Brain microvascular endothelial cell (primary cell): ENCODE measurements around the gene NODAL.

Experiments used
- DNase-seq: peaks from one replicate; pipeline ENCODE4 v3.0.0-alpha.2; 2020
- H3K27ac ChIP-seq: fragments of 250-450 bp; sonication (Bioruptor Pico); 2 replicates; pipeline ENCODE4 v1.5.1; 2020; ENCODE audit warnings: mild to moderate bottlenecking, moderate library complexity
- H3K27me3 ChIP-seq: fragments of 250-450 bp; sonication (Bioruptor Pico); replicated peaks from 2 replicates; pipeline ENCODE4 v1.5.1; 2020; ENCODE audit warnings: mild to moderate bottlenecking
- H3K36me3 ChIP-seq: fragments of 250-450 bp; sonication (Bioruptor Pico); replicated peaks from 2 replicates; pipeline ENCODE4 v1.5.1; 2020; ENCODE audit warnings: mild to moderate bottlenecking
- H3K4me3 ChIP-seq: 2 replicates; pipeline ENCODE4 v1.5.1; 2011; ENCODE audit warnings: low read depth, mild to moderate bottlenecking, control low read depth, low read length, moderate library complexity
- in situ Hi-C: cut with HindIII; loops from 2 replicates; pipeline ENCODE4 v1.10.0; 2017; ENCODE audit warnings: low sequenced_read_pairs, low pct_ligation_motif_present
- TF ChIP-seq, protein P1 (sequence below): IDR thresholded peaks from 2 replicates; pipeline ENCODE4 v1.5.1; 2011; ENCODE audit warnings: low read depth, mild to moderate bottlenecking, moderate library complexity, low read length, control low read depth, inconsistent platforms; ENCODE audit errors: missing control alignments

Gene NODAL

DNA sequence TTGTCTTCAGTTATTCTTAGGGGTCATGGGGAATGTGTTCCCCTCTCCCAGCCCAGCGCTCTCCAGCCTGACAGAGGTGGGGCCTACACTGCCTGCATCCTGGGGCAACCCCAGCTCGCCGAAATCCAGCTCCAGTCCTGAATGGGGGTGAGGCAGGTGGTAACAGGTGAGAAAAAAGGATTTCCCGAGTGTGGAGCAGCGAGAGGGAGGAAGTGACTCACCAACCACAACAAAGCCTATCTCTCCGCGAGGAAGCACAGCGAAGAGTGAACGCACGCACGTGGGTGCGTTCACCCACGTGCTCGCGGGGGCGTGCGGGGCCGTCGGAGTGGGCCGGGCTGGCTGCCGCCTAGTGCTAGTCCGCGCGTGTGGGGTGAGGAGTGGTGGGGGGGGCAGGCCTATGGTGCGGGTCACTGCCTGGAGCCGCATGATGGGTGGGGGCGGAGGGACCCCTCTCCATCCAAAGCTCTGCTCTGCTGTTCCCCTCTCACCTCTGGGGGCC lies 36.2 kb upstream of the NODAL start:
- no peak overlapping the region for H3K27ac ChIP-seq

DNA sequence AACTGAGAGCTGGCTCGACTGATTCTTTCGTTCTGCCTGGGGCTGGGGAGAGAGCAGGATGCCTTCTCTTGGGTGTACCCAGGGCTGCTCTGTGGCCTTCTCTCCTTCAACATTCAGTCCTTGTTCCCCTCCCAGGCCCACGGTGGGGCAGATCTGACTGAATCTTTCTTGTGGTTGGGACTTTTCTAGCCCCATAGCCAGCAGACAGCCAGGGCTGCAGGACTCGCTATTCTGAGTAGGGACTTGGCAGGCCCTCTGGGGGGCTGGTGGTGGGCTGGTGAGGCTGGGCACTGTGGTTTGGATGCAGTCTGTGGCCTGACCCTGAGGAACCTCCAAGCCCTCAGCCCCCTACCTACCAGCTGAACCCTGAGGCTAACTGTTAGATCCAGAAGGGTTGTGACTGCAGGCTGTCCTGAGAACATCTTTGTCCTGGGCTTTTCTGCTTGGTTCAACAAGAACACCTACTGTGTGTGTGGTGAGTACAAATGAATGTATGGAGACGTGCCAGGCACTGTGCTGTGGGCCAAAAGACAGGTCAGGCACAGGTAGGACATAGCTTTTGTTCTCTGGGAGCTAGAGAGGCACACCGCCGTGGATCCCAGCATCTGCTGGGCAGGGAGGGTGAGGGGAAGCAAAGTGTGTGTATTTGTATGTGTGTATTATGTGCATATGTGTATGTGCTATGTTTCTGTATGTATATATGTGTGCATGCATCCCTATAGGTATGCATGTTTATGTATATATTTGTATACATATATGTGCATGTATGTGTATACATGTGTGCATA lies 35.0 kb upstream of the NODAL start:
- Histone ChIP-seq H3K36me3 (no peaks in the 10 kb centered on the region), H3K4me3 (no peak overlapping the region), H3K27me3 (no peaks in the 10 kb centered on the region), H3K27ac (no peak overlapping the region)
- in situ Hi-C loops: no loop called here
- TF ChIP-seq, protein P1, sequence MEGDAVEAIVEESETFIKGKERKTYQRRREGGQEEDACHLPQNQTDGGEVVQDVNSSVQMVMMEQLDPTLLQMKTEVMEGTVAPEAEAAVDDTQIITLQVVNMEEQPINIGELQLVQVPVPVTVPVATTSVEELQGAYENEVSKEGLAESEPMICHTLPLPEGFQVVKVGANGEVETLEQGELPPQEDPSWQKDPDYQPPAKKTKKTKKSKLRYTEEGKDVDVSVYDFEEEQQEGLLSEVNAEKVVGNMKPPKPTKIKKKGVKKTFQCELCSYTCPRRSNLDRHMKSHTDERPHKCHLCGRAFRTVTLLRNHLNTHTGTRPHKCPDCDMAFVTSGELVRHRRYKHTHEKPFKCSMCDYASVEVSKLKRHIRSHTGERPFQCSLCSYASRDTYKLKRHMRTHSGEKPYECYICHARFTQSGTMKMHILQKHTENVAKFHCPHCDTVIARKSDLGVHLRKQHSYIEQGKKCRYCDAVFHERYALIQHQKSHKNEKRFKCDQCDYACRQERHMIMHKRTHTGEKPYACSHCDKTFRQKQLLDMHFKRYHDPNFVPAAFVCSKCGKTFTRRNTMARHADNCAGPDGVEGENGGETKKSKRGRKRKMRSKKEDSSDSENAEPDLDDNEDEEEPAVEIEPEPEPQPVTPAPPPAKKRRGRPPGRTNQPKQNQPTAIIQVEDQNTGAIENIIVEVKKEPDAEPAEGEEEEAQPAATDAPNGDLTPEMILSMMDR: no peak
- no peak for DNase-seq

More for the DNA sequence above, 36.2 kb upstream of the NODAL start:
- DNase-seq: no peak
- peak overlapping the region; percentile 54 for H3K4me3 ChIP-seq
- H3K36me3 ChIP-seq: no peaks in the 10 kb centered on the region
- no peaks in the 10 kb centered on the region for H3K27me3 ChIP-seq
- TF ChIP-seq, protein P1: no peak
- in situ Hi-C loops: no loop called here

DNA sequence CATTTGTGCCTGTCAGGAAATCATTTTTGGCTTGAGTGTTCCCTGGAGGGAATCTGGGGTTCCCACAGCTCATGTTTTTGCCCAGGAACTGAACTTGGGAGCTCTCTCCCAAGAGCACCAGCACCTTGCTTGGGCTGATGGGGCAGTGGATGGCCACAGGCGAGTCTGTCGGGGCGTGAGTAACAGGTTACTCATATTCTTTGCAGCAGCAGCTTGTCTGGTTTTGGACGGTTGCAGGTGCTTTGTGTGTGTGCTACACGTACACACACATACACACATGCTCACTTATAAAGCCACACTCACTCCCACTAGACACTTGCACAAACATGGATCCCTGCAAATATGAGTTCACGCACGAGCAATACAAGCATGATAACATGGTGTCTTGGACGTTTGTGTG lies 34.2 kb upstream of the NODAL start:
- in situ Hi-C loops: no loop called here

DNA sequence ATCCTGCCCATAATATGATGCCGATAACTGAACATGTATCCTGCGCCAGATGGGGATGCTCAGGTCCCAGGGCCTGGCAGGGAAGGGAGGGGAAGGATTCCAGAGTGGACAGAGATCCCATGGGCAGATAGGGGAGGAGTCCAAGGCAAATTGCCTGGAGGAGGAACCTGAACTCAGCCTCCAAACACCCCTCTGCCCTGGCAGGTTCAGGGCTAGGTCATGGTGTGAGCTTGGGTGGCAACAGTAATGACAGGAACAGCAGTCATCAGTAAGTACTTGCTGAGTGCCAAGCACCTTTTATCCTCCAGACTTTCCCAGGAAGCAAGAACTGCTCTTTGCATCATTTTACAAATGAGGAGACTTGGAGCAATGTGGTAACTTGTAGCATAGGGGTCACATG lies 33.3 kb upstream of the NODAL start:
- TF ChIP-seq, protein P1: no peak
- Histone ChIP-seq H3K27ac (no peak overlapping the region), H3K4me3 (no peak overlapping the region), H3K36me3 (no peaks in the 10 kb centered on the region), H3K27me3 (no peaks in the 10 kb centered on the region)
- in situ Hi-C loops: no loop called here
- no peak for DNase-seq

More for the DNA sequence above, 34.2 kb upstream of the NODAL start:
- H3K36me3 ChIP-seq: no peaks in the 10 kb centered on the region
- H3K27ac ChIP-seq: no peak overlapping the region
- no peak overlapping the region for H3K4me3 ChIP-seq
- DNase-seq: no peak
- TF ChIP-seq, protein P1: no peak
- no peaks in the 10 kb centered on the region for H3K27me3 ChIP-seq

DNA sequence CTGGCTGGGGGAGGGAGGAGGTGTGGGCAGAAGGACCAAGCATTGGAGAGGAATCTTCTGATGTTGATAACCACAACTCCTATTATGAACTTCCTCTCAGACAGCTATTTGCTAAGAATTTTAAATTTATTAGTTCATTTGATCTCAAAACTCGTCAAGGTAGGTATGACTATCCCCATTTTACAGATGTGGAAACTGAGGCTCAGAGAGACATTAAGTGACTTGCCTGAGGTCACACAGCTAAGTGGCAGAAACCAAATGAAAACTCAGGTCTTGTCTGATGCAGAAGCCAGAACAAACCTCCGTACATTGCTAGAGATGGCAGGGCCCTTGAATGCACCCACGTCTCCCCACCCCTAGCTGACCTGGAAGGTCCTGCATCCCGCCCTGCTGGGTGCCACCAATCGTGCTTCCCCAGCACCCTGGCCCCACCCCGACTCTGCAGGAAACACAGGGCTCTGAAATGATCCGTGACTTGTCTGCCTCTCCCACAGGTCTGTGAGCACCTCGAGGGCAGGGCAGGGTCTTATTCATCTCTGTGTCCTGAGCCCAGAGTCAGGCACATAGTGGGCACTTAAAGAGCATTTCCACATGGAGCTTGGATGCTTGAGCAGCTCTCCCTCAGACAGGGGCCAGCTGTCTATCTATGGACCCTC lies 31.4 kb upstream of the NODAL start:
- H3K36me3 ChIP-seq: no peaks in the 10 kb centered on the region
- no peak overlapping the region for H3K4me3 ChIP-seq
- no peak for DNase-seq
- in situ Hi-C loops: no loop called here
- H3K27me3 ChIP-seq: peaks cover 4% of the 10 kb centered on the region
- TF ChIP-seq, protein P1: no peak
- no peak overlapping the region for H3K27ac ChIP-seq
